Inflammatory macrophage treated with lipopolysaccharide for 1 hour (primary cell): ENCODE data around the gene CCDC183.
"Not testable (repeated sequence)": the region's sequence is repeated elsewhere in the genome, so short reads cannot be mapped to it uniquely, and the experiment has no call there.

Source experiments
- DNase-seq, 2 donors: peaks; one replicate each; pipeline ENCODE4 v3.0.0-alpha.2; 2020 to 2022

Gene CCDC183

DNA sequence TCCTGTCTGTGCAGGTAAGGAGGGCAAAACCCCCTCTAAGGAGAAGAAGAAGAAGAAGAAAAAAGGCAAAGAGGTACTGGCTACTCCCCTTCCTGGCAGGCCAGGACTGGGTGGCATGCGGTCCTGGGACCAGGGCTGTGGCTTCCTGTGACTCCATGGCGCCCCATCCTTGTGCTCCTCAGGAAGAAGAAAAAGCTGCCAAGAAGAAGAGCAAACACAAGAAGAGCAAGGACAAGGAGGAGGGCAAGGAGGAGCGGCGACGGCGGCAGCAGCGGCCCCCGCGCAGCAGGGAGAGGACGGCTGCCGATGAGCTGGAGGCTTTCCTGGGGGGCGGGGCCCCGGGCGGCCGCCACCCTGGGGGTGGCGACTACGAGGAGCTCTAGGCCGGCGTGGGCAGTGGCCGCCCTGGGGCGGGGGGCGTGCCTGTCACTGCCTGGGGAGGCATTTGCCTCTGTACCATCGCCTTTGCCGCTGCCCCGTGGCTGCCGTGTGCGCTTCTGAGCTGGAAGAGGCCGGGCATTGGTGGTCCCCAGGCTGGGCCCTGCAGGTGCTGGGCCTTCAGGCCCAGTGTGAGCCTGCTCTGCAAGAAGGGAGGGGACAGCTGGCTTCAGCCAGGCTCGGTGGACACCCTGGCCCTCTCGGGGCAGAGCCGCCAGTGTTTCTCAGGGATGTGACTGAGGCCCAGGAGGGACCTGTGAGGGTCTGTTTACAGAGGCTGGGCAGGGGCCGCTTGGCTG is 44.2 kb downstream of the CCDC183 start:
- DNase-seq, result no peak

DNA sequence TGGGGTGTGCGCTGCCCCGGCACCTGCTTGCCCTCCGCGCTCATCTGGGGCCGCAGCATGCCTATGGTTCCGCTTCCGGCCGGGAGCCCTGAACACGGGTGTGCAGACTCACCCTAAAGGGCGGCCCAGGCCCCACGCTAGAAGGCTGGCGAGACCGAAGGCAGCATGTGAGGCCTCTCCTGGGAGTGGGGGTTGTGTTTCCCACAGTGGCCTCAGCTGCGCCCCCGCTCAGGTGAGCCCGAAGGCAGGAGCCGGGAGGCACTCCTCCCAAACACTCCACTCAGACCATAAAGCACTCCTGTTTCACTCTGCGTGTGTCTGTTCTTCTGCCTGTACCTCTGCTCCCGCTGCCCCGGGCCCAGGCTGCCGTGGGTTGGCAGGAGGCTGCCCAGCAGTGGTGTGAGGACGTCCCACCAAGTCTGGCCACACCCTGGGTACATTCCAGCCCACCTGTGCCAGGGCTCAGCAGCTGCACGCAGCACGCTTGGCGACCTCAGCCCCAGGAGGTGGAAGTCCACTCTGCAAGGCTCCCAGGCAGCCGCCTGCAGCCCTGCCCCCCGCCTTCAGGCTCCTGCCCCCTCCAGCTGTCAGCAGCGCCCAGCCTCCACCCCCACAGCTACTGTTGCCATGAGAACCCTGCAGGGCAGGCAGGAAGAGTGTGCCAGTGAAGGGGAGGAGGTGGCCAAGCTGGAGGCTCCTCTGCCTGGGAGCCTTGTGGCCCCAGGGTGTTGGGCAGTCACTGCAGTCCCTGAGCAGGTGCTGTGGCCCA is 44.9 kb downstream of the CCDC183 start:
- no peak for DNase-seq

DNA sequence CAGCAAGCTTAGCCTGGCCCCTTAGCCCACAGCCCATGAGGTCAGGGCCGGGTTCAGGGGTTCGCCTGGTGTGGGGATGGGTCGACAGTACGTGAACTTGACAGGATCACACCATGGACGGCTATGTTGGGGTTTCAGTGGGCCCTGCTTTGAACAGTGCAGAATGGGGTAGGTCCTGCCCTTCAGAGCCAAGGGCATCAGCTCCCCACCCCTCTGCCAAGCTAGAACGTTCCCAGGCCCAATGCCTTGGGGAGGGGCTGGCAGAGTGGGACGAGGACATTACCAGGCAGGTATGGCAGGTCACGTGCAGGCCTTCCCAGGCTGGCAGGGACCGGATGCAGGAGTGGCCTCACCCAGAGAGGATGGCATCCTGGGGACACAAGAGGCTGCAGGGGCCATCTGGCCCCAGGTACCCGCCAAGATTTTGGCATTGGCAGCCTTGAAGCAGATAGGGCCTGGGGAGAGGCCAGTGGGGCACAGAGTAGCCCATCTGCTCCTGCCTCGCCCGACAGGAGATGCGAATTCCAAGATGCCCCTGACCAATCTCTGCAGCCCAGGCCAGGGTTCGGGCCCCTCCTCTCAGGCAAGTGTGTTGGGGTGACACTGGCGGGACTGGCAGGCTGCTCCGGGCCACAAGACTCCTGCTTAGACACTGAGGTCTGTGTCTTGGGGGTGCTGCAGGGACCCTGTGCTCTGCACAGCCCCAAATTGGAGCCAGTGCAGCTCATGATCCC is 45.7 kb downstream of the CCDC183 start:
- DNase-seq, result not testable (repeated sequence)

DNA sequence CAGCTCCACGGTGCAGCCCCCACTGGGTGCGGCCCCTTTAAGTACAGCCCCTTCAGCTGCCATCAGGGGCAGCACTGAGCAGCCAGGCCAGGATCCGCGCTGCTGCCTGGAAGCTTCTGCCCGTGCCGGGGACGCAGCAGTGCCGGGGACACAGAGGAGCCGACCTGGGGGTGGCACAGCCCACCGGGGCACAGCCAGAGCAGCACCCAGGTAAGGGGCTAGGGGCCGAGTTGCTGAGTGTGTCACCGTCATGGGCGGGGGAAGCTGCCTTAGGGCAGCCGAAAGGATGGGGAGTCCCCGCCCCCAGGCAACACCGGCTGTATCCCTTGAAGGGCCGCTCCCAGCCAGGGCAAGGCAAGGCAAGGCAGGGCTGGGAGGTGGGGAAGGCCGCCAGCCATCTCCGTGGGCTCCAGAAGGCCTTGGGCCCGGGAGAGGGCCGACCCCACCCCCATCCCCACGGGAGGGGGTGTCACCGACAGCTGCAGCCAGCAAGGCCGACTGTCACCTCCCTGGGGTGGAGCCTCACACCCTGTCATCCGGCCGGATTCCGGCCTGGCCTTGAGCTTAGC is 46.3 kb downstream of the CCDC183 start, which contains the start of gene AJM1:
Gene AJM1, plus strand, starts transcription at position 99 of the 569 bp plus-strand sequence. CDS start 1,937 bp downstream, outside the sequence.
- DNase-seq, result peak; percentile 43 to 77

DNA sequence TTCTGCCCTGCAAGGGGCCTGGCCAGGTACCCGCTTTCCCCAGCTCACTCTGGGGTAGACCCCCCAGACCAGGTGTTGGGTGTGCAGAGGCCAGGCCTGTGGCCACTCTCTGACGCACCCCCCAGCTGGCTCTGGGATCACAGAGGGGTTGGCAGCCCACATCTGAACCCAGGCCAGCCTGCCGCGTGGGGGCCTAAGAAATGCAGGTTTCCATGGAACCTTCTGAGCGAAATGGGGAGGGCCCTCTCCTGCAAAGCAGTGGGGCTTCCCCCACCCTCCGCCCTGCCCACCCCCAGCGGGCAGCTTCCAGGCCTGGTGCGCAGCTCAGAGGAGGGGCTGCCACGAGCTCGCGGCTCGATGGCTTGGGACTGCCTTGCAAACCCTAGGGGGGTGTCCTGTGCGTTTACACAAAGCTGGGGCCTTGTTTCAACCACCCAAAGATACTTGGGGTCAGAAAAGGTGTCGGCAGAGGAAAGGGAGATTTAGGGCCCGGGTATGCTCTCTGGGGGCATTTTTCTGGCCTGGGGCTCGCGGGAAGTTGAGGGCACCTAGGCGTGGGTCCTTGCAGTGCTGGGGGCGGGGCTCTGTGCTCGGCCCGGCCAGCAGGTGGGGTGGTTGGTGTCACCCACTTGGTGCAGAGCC is 47.1 kb downstream of the CCDC183 start:
- DNase-seq, result not testable (repeated sequence)

DNA sequence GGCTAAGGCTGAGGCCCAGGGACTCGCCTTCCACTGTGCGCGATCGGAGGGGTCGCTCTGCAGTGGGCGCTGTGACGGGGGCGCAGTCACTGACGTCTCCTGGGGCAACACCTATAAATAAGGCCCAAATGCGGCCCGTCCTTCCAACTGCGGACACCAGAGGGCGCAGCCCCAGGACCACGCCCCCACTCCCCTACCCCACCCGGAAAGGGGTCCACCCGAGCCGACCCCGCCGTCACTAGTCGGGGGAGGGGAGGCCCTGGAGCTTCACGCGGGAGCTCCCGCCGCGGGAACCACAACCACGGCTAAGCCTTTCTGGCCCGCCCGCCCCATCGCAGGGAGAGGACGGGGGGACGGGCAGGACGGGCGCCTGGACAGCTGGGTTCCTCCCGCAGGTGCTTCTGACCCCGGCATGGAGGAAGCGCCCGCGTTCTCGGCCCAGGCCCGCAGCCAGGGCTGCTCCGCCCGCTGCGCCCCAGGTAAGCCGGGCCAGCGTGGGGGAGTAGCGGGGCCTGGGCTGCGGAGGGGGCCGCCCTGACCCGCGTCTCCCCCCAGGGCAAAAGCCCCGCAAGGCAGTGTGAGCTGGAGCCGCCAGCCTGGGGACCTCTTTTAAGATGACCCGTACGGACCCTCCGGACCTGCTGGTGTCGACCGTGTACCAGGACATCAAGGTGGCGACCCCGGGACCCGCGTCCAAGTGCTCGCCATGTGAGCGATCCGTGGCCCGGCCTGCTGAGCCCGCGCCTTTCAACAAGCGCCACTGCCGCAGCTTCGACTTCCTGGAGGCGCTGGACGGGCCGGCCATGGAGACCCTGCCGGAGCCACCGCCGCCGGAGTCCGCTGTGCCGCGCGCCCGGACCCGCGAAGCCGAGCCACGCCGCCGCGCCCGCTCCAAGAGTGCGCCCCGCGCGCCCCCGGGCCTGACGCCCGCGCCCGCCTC is 47.9 kb downstream of the CCDC183 start:
- DNase-seq, result peak in 1 of 2 donors; percentile 48

DNA sequence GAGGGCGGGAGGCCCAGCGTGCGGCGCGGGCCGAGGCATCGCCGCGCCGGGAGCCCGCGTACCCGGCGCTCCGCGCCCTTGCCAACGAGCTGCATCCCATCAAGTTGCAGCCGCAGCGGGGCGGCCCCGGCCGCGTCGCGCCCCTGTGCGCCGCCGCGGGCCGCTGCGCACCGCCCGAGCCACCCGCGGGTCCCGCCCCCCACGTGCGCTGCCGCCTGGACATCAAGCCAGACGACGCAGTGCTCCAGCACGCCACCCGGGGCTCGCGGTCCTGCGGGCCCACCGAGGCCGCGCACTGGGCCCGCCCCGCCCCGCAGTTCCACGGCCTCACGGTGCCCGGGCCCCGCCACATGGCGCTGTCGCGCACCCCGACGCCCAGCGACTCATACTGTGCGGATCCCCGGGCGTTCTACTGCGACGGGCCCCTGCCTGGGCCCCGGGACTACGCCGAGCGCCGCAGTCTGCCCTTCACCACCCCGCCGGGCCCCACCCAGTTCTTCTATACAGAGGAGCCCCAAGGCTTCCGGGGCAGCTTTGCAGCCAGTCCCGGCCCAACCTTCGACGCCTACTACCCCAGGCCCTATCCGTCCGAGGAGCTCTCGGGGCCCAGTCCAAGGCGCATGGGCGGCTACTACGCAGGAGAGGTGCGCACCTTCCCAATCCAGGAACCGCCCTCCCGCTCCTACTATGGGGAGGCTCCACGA is 48.8 kb downstream of the CCDC183 start:
- DNase-seq, result no peak

DNA sequence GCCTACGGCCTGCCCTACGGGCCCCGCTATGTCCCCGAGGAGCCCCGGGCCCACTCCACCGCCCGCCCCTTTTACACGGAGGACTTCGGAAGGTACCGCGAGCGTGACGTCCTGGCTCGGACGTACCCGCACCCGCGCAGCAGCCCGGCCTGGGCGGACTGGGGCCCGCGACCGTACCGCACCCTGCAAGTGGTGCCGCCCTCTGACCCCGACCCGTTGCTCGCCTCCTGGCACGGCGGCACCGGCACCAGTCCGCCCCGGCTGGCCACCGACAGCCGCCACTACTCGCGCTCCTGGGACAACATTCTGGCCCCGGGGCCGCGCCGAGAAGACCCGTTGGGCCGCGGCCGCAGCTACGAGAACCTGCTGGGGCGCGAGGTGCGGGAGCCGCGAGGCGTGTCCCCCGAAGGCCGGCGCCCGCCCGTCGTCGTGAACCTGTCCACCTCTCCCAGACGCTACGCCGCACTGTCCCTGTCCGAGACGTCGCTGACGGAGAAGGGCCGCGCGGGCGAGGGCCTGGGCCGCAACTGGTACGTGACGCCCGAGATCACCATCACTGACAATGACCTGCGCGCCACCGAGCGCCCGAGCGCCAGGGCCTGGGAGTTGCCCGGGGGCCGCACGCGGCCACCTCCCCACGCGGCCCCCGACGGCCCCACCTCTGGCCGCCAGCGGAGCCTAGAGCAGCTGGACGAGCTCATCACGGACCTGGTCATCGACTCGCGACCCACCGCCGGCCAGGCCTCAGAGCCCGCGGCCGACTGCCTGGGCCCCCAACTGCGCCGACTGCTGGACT is 49.5 kb downstream of the CCDC183 start:
- DNase-seq, result no peak

DNA sequence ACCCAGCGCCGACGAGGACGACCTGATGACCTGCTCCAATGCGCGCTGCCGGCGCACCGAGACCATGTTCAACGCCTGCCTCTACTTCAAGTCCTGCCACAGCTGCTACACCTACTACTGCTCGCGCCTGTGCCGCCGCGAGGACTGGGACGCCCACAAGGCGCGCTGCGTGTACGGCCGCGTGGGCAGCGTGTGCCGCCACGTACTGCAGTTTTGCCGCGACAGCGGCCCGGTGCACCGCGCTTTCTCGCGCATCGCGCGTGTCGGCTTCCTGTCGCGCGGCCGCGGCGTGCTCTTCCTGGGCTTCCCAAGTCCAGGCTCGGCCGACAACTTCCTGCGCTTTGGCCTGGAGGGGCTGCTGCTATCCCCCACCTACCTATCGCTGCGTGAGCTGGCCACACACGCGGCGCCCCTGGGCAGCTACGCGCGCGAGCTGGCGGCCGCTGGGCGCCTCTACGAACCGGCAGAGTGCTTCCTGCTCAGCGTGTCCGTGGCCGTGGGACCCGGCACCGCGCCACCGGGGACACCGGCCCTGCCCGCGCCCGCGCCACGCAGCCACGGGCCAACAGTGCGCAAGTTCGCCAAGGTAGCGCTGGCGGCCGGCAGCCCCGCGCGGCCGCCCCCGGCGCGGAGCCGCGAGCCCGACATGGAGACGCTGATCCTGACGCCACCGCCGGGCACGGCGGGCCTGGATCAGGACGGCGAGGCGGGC is 50.4 kb downstream of the CCDC183 start:
- DNase-seq, result no peak

DNA sequence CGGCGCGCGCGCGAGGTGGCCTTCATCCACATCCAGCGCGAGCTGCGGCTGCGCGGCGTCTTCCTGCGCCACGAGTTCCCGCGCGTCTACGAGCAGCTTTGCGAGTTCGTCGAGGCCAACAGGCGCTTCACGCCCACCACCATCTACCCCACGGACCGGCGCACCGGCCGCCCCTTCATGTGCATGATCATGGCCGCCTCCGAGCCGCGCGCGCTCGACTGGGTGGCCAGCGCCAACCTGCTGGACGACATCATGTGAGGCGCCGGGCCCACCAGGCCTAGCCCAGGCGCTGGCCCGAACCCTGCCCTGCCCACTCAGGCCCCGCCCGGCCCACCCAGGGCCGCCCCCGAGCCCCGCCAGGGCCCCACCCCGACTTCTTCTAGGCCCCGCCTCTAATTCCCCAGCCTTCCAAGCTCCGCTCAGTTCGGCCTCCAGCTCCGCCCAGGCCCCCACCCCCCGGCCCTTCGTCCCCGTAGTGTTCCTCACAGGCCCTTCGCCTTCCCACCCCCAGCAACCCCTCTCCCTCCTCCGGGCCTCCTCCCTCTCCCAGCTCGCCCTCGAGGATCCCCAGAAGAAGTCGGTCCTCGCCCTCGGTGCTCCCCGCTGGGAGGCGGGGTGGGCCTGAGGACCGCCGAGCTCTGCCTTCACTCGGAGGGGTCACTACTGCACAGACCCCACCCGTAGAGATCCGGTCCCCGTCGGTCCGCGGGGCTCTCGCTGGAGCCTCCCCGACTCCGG is 51.1 kb downstream of the CCDC183 start:
- DNase-seq, result peak; percentile 14 to 37

DNA sequence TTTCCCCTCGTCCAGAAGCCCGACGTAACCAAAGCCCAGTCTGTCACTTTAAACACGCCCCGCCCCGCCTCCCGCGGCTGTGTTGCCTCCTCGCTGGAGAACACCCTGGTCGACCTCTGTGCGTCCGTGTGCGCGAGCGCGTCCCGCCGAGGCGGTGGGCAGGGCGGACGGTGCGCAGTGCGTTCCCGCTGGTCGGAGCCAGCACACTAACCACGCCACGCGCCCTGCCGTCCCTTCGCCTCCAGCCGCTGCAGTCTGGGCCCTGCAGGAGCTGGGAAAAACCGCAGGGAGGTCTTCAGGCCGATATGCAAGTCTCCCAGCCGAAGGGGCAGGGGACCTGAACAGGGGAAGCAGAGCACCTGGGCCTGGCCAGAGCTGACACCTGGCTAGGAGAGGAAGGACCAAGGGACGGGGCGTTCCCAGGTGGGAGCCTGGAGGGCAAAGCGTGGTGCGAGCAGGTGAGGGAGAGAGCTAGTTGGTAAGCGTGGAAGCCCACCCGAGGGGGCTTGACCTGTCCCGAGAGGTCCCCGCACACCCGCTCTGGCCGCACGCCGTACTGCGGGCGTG is 51.8 kb downstream of the CCDC183 start:
- peak; percentile 83 to 85 for DNase-seq

DNA sequence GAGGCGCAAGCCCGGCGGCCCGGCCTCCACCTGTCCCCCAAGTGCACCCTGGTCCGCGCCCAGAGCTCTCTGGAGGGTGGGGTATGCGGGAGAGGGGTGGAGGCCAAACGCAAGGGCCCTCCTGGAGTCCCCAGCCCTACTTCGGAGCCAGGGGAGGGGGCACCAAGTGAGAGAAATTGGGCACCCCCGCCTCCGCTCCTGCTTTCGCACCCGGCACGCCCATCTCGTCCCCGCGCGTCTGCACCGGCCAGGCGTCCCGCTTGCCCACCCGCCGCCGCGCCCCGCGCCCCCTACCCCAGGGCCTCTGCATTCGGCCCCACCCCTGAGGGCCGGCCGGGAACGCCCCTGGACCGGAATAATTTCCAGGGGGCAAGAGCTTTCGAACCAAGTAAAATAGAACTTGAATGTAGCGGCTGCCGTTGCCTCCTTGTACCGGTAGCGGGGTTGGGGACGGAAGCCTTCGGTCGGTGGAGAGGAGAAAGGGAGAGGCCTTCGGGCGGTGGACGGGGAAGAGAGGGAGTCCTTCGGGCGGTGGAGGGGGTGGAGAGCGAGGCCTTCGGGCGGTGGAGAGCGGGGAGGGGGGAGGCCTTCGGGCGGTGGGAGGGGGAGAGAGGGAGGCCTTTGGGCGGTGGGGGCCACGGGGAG is 52.4 kb downstream of the CCDC183 start:
- DNase-seq, result peak; percentile 18 to 28

DNA sequence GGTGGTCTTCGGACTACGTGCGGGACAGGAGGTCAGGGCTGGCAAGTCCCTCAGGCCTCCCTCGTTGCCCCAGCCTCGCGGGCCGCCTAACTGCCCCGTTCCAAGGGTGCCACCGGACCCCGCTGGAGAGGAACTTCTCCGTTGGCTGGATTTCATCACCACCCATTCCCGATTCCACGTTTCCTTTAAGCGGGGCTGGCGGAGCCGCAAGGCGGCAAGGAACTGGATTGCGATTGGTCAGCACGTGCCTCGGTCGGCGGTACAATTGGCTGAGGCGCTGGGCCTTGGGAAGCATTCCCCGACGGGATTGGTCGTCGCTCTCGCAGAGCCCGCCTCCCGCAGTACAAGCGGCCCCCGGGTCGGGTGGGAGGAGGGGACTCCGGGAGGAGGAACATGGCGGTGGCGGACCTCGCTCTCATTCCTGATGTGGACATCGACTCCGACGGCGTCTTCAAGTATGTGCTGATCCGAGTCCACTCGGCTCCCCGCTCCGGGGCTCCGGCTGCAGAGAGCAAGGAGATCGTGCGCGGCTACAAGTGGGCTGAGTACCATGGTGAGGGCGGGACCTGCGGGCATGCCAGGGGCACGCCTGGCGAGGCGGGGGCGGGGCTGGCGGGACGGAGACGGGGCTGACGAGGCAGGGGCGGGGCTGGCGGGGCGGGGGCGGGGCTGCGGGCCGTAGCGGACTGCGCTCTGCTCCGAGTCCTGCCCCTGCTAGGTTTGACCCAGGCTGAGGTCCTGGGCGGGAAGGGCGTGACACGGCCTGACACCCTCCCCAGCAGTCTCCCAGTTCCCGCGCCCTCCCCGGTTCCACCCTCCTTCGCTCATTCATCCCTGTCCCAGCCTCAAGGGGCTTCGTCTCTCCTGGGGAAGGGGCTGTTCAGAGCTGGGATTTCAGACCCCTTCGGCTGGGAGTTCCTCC is 53.2 kb downstream of the CCDC183 start, which contains the start of gene PHPT1:
Gene PHPT1, plus strand, starts transcription at position 372 of the 922 bp plus-strand sequence. Its CDS starts 22 bp downstream, at position 394.
- DNase-seq, result peak; percentile 98 to 99

DNA sequence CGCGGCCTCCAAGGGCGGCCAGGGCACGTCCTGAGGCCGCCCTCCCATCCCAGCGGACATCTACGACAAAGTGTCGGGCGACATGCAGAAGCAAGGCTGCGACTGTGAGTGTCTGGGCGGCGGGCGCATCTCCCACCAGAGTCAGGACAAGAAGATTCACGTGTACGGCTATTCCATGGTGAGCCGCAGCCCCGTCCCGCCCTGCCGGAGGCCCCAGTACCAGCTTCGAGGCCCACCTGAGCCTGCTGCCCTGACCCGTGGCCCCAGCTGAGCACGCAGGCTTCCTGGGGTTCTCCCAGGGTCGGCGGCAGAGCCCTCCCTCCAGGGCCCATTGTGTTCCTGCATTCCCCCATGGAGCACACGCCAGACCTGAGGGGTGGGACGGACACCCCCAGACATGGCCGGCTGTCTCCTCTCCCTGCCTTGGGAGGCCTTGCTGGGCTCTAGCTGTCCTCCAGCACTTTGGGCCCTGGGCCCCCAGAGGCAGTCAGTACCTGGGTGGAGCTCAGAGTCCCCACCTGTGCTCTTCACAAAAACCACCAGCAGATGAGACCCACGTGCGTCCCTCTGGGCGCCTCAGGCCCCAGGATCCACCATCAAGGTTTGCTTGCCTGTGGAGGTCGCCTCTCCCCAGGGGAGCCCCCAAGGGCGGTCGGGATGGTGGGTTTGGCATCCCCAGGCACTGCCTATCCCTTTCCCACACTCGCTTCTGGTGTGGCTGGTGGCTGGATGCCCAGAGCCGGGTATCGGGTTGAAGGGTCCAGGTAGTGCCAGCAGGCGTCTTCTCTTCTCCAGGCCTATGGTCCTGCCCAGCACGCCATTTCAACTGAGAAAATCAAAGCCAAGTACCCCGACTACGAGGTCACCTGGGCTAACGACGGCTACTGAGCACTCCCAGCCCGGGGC is 54.1 kb downstream of the CCDC183 start:
- DNase-seq, result no peak
